Stomach (tissue), 9 donors: ENCODE data around the gene MED10. TPM values are rescaled to one million over a fixed set of nuclear protein-coding genes. Genes with fewer than 3 reads are reported as not detected.

Source experiments
- DNase-seq, 2 donors: peaks; one replicate each; pipeline versions ENCODE4 v3.0.0 to v3.0.0-alpha.2; 2013 to 2019
- H3K27ac ChIP-seq, 5 donors: fragments of 200-600 bp in 4 of 5; sonication (generic) in 4 of 5; one replicate each; pipeline ENCODE4 v1.5.1; 2013 to 2019; ENCODE audit warnings: mild to moderate bottlenecking in 1 of 5, moderate library complexity in 1 of 5
- H3K27me3 ChIP-seq, 3 donors: fragments of 200-600 bp; sonication (generic); one replicate each; pipeline ENCODE4 v1.5.1; 2017 to 2019; ENCODE audit warnings: mixed run types in 1 of 3
- H3K36me3 ChIP-seq, 4 donors: fragments of 200-600 bp; sonication (generic); 1 replicate in 3 of 4; 2 replicates in 1 of 4; pipeline ENCODE4 v1.5.1; 2016 to 2019
- H3K4me1 ChIP-seq, 4 donors: fragments of 200-600 bp; sonication (generic); one replicate each; pipeline ENCODE4 v1.5.1; 2016 to 2019
- H3K4me3 ChIP-seq, 4 donors: fragments of 200-600 bp; sonication (generic) in 3 of 4; one replicate each; pipeline ENCODE4 v1.5.1; 2016 to 2019; ENCODE audit warnings: mild to moderate bottlenecking in 1 of 4
- H3K9me3 ChIP-seq, 4 donors: fragments of 200-600 bp; sonication (generic); one replicate each; pipeline ENCODE4 v1.5.1; 2016 to 2019
- EP300 ChIP-seq: sonication (generic); formaldehyde crosslinking; IDR thresholded peaks from one replicate; pipeline ENCODE4 v1.6.1; 2017; ENCODE audit warnings: antibody characterized with exemption
- POLR2A ChIP-seq, 4 donors: fragments of 450-650 bp; IDR thresholded peaks; one replicate each; pipeline ENCODE4 v1.6.1; 2016; ENCODE audit warnings: antibody characterized with exemption in 4 of 4, control low read depth in 2 of 4, mild to moderate bottlenecking in 1 of 4, moderate library complexity in 1 of 4
- POLR2AphosphoS5 ChIP-seq, 3 donors: sonication (generic); formaldehyde crosslinking; IDR thresholded peaks; one replicate each; pipeline ENCODE4 v1.6.1; 2016; ENCODE audit warnings: antibody characterized with exemption in 3 of 3
- WGBS, 5 donors: extraction: QIAGEN DNeasy Blood & Tissue Kit in 3 of 5; methylation state at CpG; one replicate each; pipeline versions ENCODE4 v1.1.5 to v1.1.7; 2013 to 2018; 5-methylcytosine and 5-hydroxymethylcytosine counted together
- intact Hi-C: fragments of 100-400 bp; cut with DNase I; formaldehyde crosslinking; loops from one replicate; pipeline ENCODE4 v1.15.1; 2023; ENCODE audit warnings: low total_unique reads
- polyA plus RNA-seq, 3 donors: library from polyadenylated mRNA; stranded (reverse); fragments of 200-250 nt; gene quantifications; one replicate each; pipeline ENCODE4 v1.2.3, GENCODE V29; 2013
- total RNA-seq, 5 donors: library from RNA; depleted of rRNA; stranded (reverse); fragments of >200 nt; gene quantifications; one replicate each; pipeline versions ENCODE4 v1.1.0 to v1.2.3, GENCODE V29; 2014 to 2016
- TF ChIP-seq, protein P1 (sequence below), 7 experiments: fragments of 450-650 bp in 4 of 7; fragments of 200-600 bp in 3 of 7; sonication (generic) in 3 of 7; IDR thresholded peaks; one replicate each; pipeline ENCODE4 v1.5.1; 2016 to 2019; ENCODE audit warnings: antibody characterized with exemption in 7 of 7, control low read depth in 2 of 7, mild to moderate bottlenecking in 1 of 7
- donor health status: healthy with polysubstance abuse.
- donor health status: Bipolar disorder and iron deficiency.
- donor health status: healthy.

MED10 gene
- total and polyA plus RNA-seq, 8 donors: 17.5 to 104 (median 34.3) TPM

DNA sequence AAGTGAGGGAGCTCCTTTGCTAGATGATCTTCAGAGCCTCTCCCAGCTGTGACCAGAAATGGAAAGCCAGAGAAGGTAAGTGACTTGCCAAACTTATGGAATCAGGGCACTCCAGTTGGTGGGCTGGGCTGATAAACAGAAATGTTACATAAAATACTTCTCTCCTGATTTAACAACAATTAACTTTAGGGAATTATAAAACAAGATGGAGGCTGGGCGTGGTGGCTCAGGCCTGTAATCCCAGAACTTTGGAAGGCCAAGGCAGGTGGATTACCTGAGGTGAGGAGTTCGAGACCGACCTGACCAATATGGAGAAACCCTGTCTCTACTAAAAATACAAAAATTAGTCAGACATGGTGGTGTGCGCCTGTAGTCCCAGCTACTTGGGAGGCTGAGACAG lies 899 bp upstream of the MED10 start:
- peaks cover 0 to 10% (median 0%) of the 10 kb centered on the region in 3 donors for H3K27me3 ChIP-seq
- no peaks in the 10 kb centered on the region for H3K9me3 ChIP-seq
- DNase-seq: no peak
- intact Hi-C loops: no loop called here
- peak overlapping the region; percentile 79 to 96 (median 91) for H3K4me3 ChIP-seq
- peak overlapping the region in 1 of 5 donors; percentile 89 for H3K27ac ChIP-seq
- peaks cover 7 to 36% (median 31%) of the 10 kb centered on the region in 4 donors for H3K4me1 ChIP-seq
- peaks cover 16 to 29% (median 26%) of the 10 kb centered on the region in 4 donors for H3K36me3 ChIP-seq
- WGBS, 5 donors: 96 to 99% (median 97%) methylated on average over 4 of the region's 4 CpGs
- TF ChIP-seq, protein P1, sequence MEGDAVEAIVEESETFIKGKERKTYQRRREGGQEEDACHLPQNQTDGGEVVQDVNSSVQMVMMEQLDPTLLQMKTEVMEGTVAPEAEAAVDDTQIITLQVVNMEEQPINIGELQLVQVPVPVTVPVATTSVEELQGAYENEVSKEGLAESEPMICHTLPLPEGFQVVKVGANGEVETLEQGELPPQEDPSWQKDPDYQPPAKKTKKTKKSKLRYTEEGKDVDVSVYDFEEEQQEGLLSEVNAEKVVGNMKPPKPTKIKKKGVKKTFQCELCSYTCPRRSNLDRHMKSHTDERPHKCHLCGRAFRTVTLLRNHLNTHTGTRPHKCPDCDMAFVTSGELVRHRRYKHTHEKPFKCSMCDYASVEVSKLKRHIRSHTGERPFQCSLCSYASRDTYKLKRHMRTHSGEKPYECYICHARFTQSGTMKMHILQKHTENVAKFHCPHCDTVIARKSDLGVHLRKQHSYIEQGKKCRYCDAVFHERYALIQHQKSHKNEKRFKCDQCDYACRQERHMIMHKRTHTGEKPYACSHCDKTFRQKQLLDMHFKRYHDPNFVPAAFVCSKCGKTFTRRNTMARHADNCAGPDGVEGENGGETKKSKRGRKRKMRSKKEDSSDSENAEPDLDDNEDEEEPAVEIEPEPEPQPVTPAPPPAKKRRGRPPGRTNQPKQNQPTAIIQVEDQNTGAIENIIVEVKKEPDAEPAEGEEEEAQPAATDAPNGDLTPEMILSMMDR (IDR thresholded peaks at IDR 0.05): no peak
- TF ChIP-seq EP300: no peak
- TF ChIP-seq POLR2A (IDR thresholded peaks at IDR 0.05): no peak
- no peak for TF ChIP-seq POLR2AphosphoS5 (IDR thresholded peaks at IDR 0.05)

DNA sequence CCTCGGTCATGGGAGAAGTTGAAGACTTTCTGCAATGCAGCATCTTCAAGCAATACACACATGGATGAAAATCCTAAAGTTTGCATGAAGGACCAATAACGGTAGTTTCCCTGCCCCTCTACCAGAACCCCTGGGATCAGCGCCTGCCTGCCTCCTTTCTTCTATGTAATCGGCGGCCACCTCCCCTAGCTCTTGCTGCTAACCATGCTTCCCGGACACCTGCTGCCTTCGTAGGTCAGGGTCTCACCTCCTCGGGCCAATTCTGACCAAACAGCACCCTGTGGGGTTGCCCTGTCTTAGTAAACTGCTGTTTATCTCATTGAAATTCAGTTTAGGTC lies 388 bp upstream of the MED10 start:
- intact Hi-C loops: no loop called here
- no peak for DNase-seq
- TF ChIP-seq, protein P1 (IDR thresholded peaks at IDR 0.05): no peak
- no peak for TF ChIP-seq POLR2A (IDR thresholded peaks at IDR 0.05)
- no peak for TF ChIP-seq EP300
- TF ChIP-seq POLR2AphosphoS5 (IDR thresholded peaks at IDR 0.05): no peak
- peaks cover 16 to 34% (median 31%) of the 10 kb centered on the region in 4 donors for H3K36me3 ChIP-seq
- WGBS, 5 donors: 7 to 15% (median 13%) methylated on average over 8 of the region's 8 CpGs
- H3K9me3 ChIP-seq: no peaks in the 10 kb centered on the region
- H3K4me1 ChIP-seq: peaks cover 7 to 36% (median 31%) of the 10 kb centered on the region in 4 donors
- peak overlapping the region; percentile 7 to 94 (median 89) for H3K27ac ChIP-seq
- peak overlapping the region; percentile 79 to 96 (median 91) for H3K4me3 ChIP-seq
- peaks cover 0 to 7% (median 0%) of the 10 kb centered on the region in 3 donors for H3K27me3 ChIP-seq

DNA sequence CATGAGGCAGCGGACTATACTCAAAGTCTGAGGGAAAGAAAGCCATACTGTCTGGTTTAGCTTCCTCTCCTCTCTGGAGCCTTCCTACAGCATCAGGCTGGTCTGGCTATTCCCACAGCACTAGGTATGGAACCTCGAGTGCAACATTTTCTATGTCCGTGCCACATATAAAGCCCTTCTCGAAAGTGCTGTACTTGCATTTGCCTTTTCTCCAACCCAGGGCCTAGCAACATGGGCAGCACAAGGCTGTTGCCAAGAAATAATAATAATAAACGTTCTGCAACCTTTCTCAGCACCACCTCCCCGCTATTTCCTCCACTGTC lies 804 bp downstream of the MED10 start:
- 23 to 34% (median 27%) methylated on average over 6 of the region's 6 CpGs for WGBS, 5 donors
- peak overlapping the region; percentile 79 to 96 (median 91) for H3K4me3 ChIP-seq
- intact Hi-C loops: no loop called here
- H3K9me3 ChIP-seq: no peaks in the 10 kb centered on the region
- H3K27me3 ChIP-seq: no peaks in the 10 kb centered on the region
- peak overlapping the region in 4 of 5 donors; percentile 84 to 94 (median 90) for H3K27ac ChIP-seq
- no peak for DNase-seq
- TF ChIP-seq, protein P1 (IDR thresholded peaks at IDR 0.05): no peak
- TF ChIP-seq POLR2AphosphoS5 (IDR thresholded peaks at IDR 0.05) (no peak), EP300 (no peak), POLR2A (IDR thresholded peaks at IDR 0.05) (no peak)
- H3K36me3 ChIP-seq: peaks cover 27 to 46% (median 43%) of the 10 kb centered on the region in 4 donors
- H3K4me1 ChIP-seq: peaks cover 7 to 36% (median 31%) of the 10 kb centered on the region in 4 donors

DNA sequence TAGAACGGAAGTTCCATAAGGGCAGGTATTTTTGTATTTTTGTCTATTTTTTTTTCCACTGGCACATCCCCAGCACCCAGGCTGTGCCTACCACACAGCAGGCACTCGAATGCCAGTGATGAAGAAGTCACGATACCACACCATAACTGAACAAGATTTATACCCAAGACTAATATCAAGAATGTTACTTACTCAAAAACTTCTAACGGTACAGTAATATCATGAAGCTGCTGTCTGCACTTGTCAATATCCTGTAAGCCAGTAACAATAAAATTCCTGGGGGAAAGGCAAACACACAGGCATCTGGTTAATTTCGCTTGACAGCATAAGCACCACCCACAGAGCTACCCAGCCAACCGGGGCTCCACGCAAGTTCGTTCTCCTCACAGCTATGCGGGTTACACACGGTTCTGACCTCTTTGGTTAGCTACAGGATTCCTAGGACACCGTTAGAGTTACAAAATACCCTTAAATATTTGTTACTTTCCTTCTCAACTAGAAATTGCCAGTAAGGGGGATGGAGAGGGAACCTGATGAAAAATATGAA lies 1.3 kb downstream of the MED10 start:
- no peak for TF ChIP-seq POLR2AphosphoS5 (IDR thresholded peaks at IDR 0.05)
- TF ChIP-seq EP300: no peak
- TF ChIP-seq, protein P1 (IDR thresholded peaks at IDR 0.05): no peak
- no peak for DNase-seq
- WGBS, 5 donors: 75 to 82% (median 79%) methylated on average over 11 of the region's 11 CpGs
- intact Hi-C loops: no loop called here
- Histone ChIP-seq H3K4me1 (peaks cover 7 to 36% (median 31%) of the 10 kb centered on the region in 4 donors), H3K9me3 (no peaks in the 10 kb centered on the region), H3K36me3 (peaks cover 32 to 51% (median 48%) of the 10 kb centered on the region in 4 donors), H3K27ac (peak overlapping the region in 3 of 5 donors; percentile 89 to 94 (median 92)), H3K4me3 (peak overlapping the region; percentile 79 to 96 (median 91)), H3K27me3 (no peaks in the 10 kb centered on the region)
